GM18507 (cell line): ENCODE data around the gene DNAH5.
"Not testable (repeated sequence)": the region's sequence is repeated elsewhere in the genome, so short reads cannot be mapped to it uniquely, and the experiment has no call there.

ENCODE experiments used
- DNase-seq: peaks from one replicate; pipeline ENCODE4 v3.0.0; 2011; ENCODE audit warnings: low read depth; ENCODE audit not compliant: insufficient read length; ENCODE audit errors: extremely low spot score
- FAIRE-seq: peaks from 2 replicates; lab custom pipeline; 2011; peaks lifted over from hg19 to GRCh38; lab: Jason Lieb, UNC

The DNAH5 gene

GRCh38 chr5:13865312-13865711, 79.2 kb downstream of the DNAH5 start:
- no peak for DNase-seq
- FAIRE-seq = no peak

DNA sequence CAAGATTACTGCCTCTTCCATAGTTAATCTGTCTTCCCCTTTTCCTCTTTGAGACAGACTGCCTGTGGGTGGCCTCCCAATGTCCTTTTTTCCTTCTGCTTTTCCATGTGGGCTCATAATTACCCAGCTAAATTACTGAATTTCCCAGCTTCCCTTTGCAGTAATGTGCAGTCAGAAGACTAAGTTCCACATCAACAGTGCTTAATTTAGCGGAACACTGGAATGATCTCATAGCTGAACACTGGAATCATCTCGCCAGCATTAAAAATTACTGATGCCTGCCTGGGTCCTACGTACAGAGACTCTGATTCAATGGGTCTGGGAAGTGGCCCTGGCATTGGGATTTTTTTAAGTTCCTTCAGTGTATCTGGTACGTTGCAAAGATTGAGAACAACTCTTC, 84.3 kb downstream of the DNAH5 start:
- no peak for FAIRE-seq

DNA sequence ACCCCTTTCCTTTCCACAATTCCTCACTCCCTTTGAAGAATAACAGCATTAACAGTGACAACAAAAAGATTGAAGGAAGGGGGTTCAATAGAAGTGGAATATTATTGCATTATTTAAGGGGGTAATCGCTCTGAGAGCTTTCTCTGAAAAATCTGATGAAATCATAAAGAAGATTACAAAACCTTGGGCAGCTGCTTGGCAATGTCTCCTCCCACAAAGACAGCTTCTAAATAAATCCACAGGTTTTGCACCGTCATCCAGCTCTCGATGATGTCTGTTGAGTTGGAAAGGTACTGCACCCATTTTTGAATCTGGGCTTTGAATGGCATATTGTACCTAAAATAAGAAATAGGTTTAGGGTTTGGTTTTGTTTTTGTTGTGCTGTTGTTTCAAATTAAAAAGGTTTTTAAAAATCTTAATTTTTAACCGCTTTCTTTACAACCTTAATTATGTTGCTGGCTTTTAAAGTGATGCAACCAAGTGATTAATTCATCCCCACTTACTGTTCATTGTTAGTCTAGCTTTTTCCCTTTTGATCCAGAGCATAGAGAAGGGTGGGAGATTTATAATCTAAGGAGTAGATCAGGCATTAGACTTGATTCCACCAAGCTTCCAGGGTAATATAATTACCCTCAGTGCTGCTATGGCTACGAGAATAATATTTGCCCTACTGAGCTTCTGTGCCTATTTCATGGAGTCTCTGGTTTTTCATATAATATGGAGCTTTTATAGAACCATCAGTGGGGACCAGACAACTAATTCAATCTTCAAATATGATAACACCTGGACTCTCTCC, 85.0 kb downstream of the DNAH5 start:
- no peak for DNase-seq
- FAIRE-seq = no peak

More for the DNA sequence above, 84.3 kb downstream of the DNAH5 start:
- no peak for DNase-seq

DNA sequence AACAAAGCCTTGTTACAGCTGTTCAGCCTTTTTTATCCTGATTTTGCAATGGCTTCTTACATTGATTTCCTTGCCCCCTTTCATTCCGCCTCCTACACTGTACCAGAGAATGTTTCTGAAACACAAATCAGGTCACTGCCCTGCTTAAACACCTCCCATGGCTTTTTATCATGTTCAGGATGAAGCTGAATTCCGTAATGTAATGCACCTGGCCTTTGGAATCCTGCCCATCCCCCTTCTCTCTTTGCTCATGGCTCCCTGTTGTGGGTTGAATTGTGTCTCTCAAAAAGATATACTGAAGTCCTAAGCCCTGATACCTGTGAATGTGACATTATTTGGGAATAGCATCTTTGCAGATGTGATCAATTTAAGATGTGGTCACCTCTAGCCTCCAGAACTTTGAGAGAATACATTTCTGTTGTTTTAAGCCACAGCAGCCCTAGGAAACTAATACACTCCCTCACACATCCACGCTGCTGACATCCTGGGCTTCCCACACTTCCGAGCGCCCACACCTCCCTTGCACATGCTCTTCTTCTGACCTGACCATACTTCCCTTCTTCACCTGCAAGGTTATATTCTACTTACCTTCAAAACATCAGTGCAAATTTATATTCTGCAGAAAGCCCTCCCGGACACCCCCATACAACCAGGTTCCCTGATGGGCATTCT, 101.2 kb downstream of the DNAH5 start:
- DNase-seq = no peak
- FAIRE-seq = no peak

DNA sequence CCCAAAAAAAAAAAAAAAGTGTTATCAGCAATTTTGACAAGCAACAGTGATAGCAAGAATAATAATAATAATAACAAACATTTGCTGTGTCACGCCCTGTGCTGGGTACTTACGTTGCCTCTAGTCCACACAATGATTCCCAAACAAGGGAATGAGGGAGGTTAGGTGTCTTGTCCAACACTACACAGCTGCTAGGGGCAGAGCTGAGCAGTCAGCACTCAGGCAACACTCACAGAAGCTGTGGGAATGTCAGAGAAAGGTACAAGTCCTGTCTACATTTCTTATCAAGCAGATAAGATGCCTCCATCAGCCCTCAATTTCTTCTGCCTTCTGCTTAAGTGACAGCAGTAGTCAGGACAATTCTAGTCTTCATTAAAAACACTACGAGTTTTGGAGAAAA, 111.0 kb downstream of the DNAH5 start:
- DNase-seq (no peak), FAIRE-seq (no peak)

GRCh38 chr5:13831351-13831750, 113.1 kb downstream of the DNAH5 start:
- DNase-seq (no peak), FAIRE-seq (no peak)

DNA sequence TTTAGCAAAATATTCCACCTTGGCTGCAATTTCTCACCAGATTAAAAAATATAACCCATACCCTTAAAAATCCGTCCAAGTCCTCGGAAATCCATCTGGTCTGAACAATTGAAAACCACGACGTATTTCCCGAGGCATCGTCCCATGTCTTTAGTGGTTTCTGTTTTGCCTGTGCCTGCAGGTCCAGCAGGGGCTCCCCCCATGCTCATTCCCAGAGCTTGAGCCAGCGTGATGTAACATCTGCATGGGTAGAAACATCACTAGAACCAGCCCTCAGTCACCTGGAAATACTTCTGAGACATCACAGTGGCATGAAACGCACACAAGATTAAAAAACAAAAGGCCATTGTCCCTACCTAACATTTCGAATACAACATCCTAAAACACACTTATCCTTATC, 114.0 kb downstream of the DNAH5 start:
- DNase-seq = no peak
- FAIRE-seq = no peak

DNA sequence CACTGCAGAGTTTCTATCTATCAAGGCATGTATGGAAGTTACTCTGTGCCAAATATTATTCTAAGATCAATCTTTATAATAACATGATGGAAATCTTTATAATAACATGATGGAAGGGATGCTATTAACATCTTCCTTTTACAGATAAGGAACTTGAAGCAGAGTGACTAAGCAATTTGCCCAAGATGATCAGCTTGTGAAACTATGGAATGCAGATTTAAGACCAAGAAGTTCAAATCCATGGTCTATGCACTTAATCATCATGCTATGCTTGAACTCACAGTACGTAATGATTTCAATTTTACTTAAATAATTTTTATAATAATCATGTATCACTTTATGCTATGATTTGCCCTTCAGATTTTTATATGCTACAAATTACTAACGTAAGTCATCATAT, 123.1 kb downstream of the DNAH5 start:
- DNase-seq (no peak), FAIRE-seq (no peak)

GRCh38 chr5:13816126-13816525, 128.4 kb downstream of the DNAH5 start:
- FAIRE-seq (no peak), DNase-seq (no peak)

GRCh38 chr5:13814301-13814700, 130.2 kb downstream of the DNAH5 start:
- DNase-seq = no peak
- FAIRE-seq = no peak

DNA sequence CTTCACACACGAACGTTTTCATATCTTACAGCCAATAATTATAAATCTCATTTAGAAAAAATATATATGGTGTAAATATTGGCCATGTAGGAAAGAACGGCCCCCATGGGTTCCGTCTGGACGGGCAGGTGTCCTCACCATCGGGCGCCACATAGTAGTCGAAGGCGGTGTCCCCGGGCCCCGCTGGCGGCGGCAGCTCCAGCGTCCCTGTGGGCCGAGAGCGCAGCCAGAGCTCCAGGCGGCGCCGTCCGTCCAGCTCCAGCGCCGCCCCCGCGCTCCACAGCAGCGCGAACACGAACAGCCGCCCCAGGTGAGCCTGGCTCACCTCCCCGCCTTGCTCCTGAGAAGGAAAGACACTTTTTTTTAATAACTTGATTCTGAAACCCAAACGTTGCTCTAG, 134.6 kb downstream of the DNAH5 start:
- FAIRE-seq = no peak
- DNase-seq = no peak

DNA sequence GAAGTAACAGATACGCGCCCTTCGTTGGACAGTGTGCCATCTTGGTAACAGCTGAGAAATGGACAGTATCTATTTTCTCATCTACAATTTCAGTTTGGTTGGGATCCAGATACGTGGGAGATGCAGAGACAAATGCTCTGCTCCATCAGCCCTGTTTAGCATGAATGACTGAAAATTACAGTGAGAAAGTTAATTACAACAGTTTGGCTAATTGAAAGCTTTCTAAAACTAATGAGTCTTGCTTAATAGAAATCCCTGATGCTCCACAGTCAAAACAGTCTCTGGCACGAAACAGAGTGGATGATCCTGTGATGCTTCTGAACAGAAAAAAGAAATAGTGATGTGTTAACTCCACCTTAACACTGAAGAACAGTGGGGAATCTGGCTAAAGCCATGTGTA, 140.2 kb downstream of the DNAH5 start:
- DNase-seq = no peak
- no peak for FAIRE-seq

GRCh38 chr5:13798569-13798968, 145.9 kb downstream of the DNAH5 start:
- not testable (repeated sequence) for DNase-seq, FAIRE-seq

DNA sequence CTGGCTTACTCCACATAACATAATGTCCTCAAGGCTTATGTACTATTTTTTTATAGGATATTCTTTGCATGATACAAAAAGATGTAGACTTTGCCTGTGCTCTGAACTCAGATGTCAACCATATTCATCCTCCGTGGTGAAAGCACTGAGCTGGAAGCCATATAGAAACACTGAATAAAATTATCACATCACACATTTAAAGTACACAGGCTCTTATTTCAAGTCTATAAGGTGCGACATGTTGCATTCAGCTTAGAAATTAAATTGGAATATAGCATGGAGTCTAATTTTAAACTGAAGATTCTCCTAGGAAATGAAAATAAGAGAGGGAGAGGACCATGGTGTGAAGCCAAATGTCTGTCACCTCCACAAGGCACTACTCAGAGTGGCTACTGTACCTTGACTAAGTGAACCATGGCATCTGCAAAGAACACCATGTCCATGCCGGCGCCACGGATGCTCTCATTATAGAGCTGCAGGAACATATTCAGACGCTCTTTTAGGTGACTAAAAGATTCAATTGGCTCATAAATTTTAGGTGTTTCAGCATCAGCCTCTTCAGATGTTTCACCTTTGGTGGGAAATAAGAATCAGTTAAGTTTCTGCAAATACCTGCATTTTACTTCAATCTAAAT, 158.6 kb downstream of the DNAH5 start:
- FAIRE-seq = no peak

GRCh38 chr5:13783726-13784125, 160.8 kb downstream of the DNAH5 start:
- FAIRE-seq = no peak

More for the DNA sequence above, 158.6 kb downstream of the DNAH5 start:
- no peak for DNase-seq

DNA sequence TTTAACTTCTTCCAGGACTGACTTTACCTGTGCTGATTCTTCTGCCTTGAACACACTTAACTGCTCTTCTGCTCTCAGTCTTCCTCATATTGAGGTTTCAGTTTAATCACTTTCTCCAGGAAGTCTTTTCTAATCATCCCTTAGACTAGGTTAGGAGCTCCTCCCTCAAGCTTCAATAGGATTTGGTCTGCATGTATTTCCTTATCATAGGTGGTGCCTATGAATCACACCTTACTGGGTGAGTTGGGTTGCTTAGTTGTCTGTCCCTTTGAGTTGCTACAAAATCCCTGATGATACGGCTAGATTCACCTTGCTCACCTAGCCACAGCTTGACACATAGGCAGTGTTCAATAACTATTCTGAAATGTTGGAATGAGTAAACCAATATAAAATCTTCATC, 164.4 kb downstream of the DNAH5 start:
- no peak for DNase-seq
- FAIRE-seq = no peak

More at GRCh38 chr5:13783726-13784125, 160.8 kb downstream of the DNAH5 start:
- DNase-seq = no peak

DNA sequence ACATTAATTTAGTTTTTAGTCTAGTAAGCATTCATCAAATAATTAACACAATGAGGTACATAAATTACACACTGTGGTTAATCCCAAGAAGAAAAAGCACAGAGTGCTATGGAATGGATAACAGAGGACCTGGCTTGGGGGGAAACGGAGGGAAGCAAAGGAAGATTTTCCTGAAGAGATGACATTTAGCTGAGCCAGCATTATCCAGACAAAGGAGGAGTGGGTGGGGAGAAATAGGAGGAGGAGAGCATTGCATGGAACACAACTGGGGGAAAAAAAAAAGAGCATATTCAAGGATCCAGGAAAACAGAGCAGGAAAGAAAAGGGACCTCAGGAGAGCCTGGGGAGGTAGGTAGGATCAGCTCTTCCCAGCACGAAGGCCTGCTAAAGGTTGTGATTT, 170.8 kb downstream of the DNAH5 start:
- DNase-seq = no peak
- no peak for FAIRE-seq

DNA sequence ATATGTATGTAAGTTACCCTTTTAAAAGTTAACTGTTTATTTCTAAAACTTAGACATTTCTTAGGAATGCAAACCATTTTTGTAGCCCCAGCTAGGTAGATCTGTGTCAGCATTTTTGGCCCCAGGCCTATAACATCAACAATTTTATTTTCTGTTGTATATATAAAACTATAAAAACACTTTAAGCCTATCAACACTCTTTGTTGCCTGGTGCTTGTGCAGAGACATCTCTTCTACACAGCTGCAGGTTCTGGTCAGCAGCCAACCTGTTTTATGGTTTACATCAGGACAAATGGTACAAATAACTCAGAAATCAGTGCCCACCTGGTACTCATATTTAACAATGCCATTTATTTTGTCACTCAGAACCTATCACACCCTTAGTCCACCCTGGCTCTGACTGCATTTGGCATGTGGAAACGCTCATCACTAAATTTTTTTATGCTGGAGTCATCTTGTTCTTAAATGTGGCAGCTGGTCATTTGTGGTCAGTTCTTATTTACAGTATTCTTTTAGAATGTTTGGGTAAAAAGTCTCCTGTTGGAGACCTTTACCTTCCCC, 173.4 kb downstream of the DNAH5 start:
- FAIRE-seq (no peak), DNase-seq (no peak)

DNA sequence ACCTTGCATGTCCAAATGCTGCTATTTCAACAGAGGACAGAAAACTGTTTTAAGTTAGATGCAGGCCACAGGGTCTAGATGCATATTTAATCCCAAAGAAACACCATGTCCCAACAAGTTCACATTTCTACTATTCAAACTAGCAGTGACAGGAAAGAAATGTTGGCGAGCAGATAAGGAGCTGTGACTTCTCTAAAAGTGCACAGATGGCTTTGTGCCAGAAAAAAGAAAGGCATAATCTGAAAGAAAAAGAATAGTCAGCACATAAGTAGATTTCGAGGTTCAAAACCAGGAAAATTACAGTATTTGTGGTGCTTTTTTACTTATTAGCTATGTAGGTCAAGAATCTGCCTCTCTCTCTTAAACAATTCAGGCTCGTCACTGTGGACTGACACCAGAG, 178.3 kb downstream of the DNAH5 start:
- no peak for FAIRE-seq

GRCh38 chr5:13763719-13764118, 180.8 kb downstream of the DNAH5 start:
- FAIRE-seq = no peak
- DNase-seq = no peak

More for the DNA sequence above, 178.3 kb downstream of the DNAH5 start:
- DNase-seq = no peak
